ENCODE measurements around the gene CCIN. TPM values are rescaled to one million over a fixed set of nuclear protein-coding genes. Genes with fewer than 3 reads are reported as not detected.

CCIN gene
- total RNA-seq, 1 donor from 2014 or later: not detected

GRCh38 chr9:36137392-36138004, 31.7 kb upstream of the CCIN start:
- Mint-ChIP-seq H3K4me1 (ENCODE audit: unreplicated experiment) (peaks cover 32% of the 10 kb centered on the region), H3K36me3 (ENCODE audit: unreplicated experiment) (no peaks in the 10 kb centered on the region), H3K9me3 (ENCODE audit: unreplicated experiment) (no peaks in the 10 kb centered on the region), H3K27ac (ENCODE audit: unreplicated experiment) (peak overlapping the region; percentile 69), H3K4me3 (ENCODE audit: unreplicated experiment) (peak overlapping the region; percentile 90), H3K27me3 (ENCODE audit: unreplicated experiment) (no peaks in the 10 kb centered on the region)
- TF ChIP-seq CTCF (IDR thresholded peaks at IDR 0.05): no peak
- DNase-seq (ENCODE audit: extremely low spot score, unreplicated experiment): no peak

GRCh38 chr9:36138496-36138895, 30.7 kb upstream of the CCIN start:
- no peak for TF ChIP-seq CTCF (IDR thresholded peaks at IDR 0.05)
- no peak for DNase-seq (ENCODE audit: extremely low spot score, unreplicated experiment)
- no peaks in the 10 kb centered on the region for H3K9me3 Mint-ChIP-seq (ENCODE audit: unreplicated experiment)
- no peaks in the 10 kb centered on the region for H3K36me3 Mint-ChIP-seq (ENCODE audit: unreplicated experiment)
- H3K27ac Mint-ChIP-seq (ENCODE audit: unreplicated experiment): no peak overlapping the region
- no peak overlapping the region for H3K4me3 Mint-ChIP-seq (ENCODE audit: unreplicated experiment)
- H3K27me3 Mint-ChIP-seq (ENCODE audit: unreplicated experiment): no peaks in the 10 kb centered on the region
- H3K4me1 Mint-ChIP-seq (ENCODE audit: unreplicated experiment): peaks cover 42% of the 10 kb centered on the region

GRCh38 chr9:36138901-36139300, 30.3 kb upstream of the CCIN start:
- Mint-ChIP-seq H3K4me1 (ENCODE audit: unreplicated experiment) (peaks cover 45% of the 10 kb centered on the region), H3K27ac (ENCODE audit: unreplicated experiment) (no peak overlapping the region), H3K36me3 (ENCODE audit: unreplicated experiment) (peaks cover 2% of the 10 kb centered on the region), H3K4me3 (ENCODE audit: unreplicated experiment) (no peak overlapping the region), H3K9me3 (ENCODE audit: unreplicated experiment) (no peaks in the 10 kb centered on the region), H3K27me3 (ENCODE audit: unreplicated experiment) (no peaks in the 10 kb centered on the region)
- no peak for DNase-seq (ENCODE audit: extremely low spot score, unreplicated experiment)
- no peak for TF ChIP-seq CTCF (IDR thresholded peaks at IDR 0.05)

GRCh38 chr9:36140086-36141084, 28.8 kb upstream of the CCIN start:
- Mint-ChIP-seq H3K9me3 (ENCODE audit: unreplicated experiment) (peaks cover 2% of the 10 kb centered on the region), H3K27ac (ENCODE audit: unreplicated experiment) (no peak overlapping the region), H3K4me3 (ENCODE audit: unreplicated experiment) (no peak overlapping the region), H3K36me3 (ENCODE audit: unreplicated experiment) (peaks cover 5% of the 10 kb centered on the region), H3K4me1 (ENCODE audit: unreplicated experiment) (peaks cover 47% of the 10 kb centered on the region), H3K27me3 (ENCODE audit: unreplicated experiment) (no peaks in the 10 kb centered on the region)
- no peak for TF ChIP-seq CTCF (IDR thresholded peaks at IDR 0.05)
- no peak for DNase-seq (ENCODE audit: extremely low spot score, unreplicated experiment)

GRCh38 chr9:36141288-36141687, 27.9 kb upstream of the CCIN start:
- no peak overlapping the region for H3K4me3 Mint-ChIP-seq (ENCODE audit: unreplicated experiment)
- H3K9me3 Mint-ChIP-seq (ENCODE audit: unreplicated experiment): peaks cover 11% of the 10 kb centered on the region
- no peak overlapping the region for H3K27ac Mint-ChIP-seq (ENCODE audit: unreplicated experiment)
- H3K4me1 Mint-ChIP-seq (ENCODE audit: unreplicated experiment): peaks cover 43% of the 10 kb centered on the region
- no peaks in the 10 kb centered on the region for H3K27me3 Mint-ChIP-seq (ENCODE audit: unreplicated experiment)
- DNase-seq (ENCODE audit: extremely low spot score, unreplicated experiment): no peak
- H3K36me3 Mint-ChIP-seq (ENCODE audit: unreplicated experiment): peaks cover 12% of the 10 kb centered on the region
- peak; percentile 49 for TF ChIP-seq CTCF (IDR thresholded peaks at IDR 0.05)
